Right lobe of liver (tissue), 6 donors: Measurements from ENCODE around the gene TSPOAP1. TPM values are rescaled to one million over a fixed set of nuclear protein-coding genes. Genes with fewer than 3 reads are reported as not detected.

Source experiments
- ATAC-seq, 4 donors: fragments of 200-7000 bp; cut with Tn5 transposase; one replicate each; pipeline ENCODE4 v1.9.1; 2020; ENCODE audit warnings: mild to moderate bottlenecking in 4 of 4, moderate library complexity in 4 of 4
- DNase-seq, 3 donors: peaks; one replicate each; pipeline ENCODE4 v3.0.0-alpha.2; 2020
- H3K27ac ChIP-seq, 3 donors: fragments of 200-600 bp; one replicate each; pipeline ENCODE4 v1.8.0; 2022
- H3K27me3 ChIP-seq, 2 donors: fragments of 200-600 bp; one replicate each; pipeline ENCODE4 v1.8.0; 2022
- H3K36me3 ChIP-seq, 4 donors: fragments of 200-600 bp; sonication (generic) in 1 of 4; one replicate each; pipeline versions ENCODE4 v1.5.1 to v1.8.0; 2017 to 2022; ENCODE audit warnings: control low read depth in 1 of 4
- H3K4me1 ChIP-seq, 4 donors: fragments of 200-600 bp; sonication (generic) in 1 of 4; one replicate each; pipeline versions ENCODE4 v1.5.1 to v1.8.0; 2017 to 2022; ENCODE audit warnings: control low read depth in 1 of 4
- H3K4me3 ChIP-seq, 3 donors: fragments of 200-600 bp; one replicate each; pipeline ENCODE4 v1.8.0; 2022
- H3K9me3 ChIP-seq, 4 donors: fragments of 200-600 bp; sonication (generic) in 1 of 4; one replicate each; pipeline versions ENCODE4 v1.5.1 to v1.8.0; 2017 to 2022; ENCODE audit warnings: control low read depth in 1 of 4
- POLR2A ChIP-seq: fragments of 450-650 bp; IDR thresholded peaks from one replicate; pipeline ENCODE4 v1.6.1; 2017; ENCODE audit warnings: antibody characterized with exemption, mild to moderate bottlenecking
- WGBS: methylation state at CpG from one replicate; pipeline ENCODE4 v1.1.6; 2018; ENCODE audit warnings: low coverage, low lambda C conversion rate; ENCODE audit not compliant: insufficient coverage; ENCODE audit errors: missing lambda C conversion rate; 5-methylcytosine and 5-hydroxymethylcytosine counted together
- intact Hi-C, 2 donors: fragments of 100-400 bp; cut with DNase I; formaldehyde crosslinking; loops; one replicate each; pipeline versions ENCODE4 v1.11.2 to v1.14.1; 2022
- total RNA-seq, 6 experiments: library from RNA; depleted of rRNA in 2 of 6; stranded (reverse); fragments of >200 nt in 2 of 6; fragmentation: NEBNext Ultra II Directional in 3 of 6; extraction: Animal tissue kit (Norgen Biotek cat#: 25700) in 3 of 6; gene quantifications; one replicate each; pipeline versions ENCODE4 v1.1.0 to v1.2.4, GENCODE V29; 2016 to 2023
- TF ChIP-seq, protein P1 (sequence below), 4 donors: fragments of 200-600 bp in 3 of 4; fragments of 450-650 bp in 1 of 4; IDR thresholded peaks; one replicate each; pipeline versions ENCODE4 v1.5.1 to v1.8.0; 2016 to 2022; ENCODE audit warnings: antibody characterized with exemption in 4 of 4, mild to moderate bottlenecking in 2 of 4
- donor health status: DM: no; HTN: yes; CAD: no.
- donor health status: DM: no; HTN: no; CAD: no.
- donor health status: DM: no; HTN: no; CAD: no.
- donor health status: DM: no; HTN: yes; CAD: no.
- donor health status: DM: no; HTN: yes; CAD: no.

The TSPOAP1 gene
- total RNA-seq, 6 experiments from 2014 or later: 0.87 to 8.3 (median 3.8) TPM

DNA sequence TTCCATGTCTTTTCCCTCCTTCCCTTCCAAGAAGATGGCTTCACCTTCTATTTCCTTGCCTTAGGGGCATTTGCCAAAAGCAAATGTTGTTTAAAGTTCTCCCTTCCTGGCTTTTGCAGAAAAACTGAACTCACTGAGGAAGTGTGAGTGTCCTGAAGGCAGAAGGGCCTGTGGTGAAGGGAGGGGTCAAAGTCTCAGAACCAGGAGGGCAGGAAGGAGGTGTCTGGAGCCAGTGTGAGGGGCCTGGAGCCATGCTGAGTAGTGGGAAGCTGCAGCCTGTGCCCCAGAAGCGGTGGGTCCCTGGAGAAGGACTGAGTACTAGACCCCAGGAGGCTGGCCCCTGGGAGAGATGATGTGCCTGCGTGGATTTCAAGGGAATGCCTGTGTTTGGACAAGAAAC, 47.2 kb upstream of the TSPOAP1 start:
- TF ChIP-seq, protein P1, sequence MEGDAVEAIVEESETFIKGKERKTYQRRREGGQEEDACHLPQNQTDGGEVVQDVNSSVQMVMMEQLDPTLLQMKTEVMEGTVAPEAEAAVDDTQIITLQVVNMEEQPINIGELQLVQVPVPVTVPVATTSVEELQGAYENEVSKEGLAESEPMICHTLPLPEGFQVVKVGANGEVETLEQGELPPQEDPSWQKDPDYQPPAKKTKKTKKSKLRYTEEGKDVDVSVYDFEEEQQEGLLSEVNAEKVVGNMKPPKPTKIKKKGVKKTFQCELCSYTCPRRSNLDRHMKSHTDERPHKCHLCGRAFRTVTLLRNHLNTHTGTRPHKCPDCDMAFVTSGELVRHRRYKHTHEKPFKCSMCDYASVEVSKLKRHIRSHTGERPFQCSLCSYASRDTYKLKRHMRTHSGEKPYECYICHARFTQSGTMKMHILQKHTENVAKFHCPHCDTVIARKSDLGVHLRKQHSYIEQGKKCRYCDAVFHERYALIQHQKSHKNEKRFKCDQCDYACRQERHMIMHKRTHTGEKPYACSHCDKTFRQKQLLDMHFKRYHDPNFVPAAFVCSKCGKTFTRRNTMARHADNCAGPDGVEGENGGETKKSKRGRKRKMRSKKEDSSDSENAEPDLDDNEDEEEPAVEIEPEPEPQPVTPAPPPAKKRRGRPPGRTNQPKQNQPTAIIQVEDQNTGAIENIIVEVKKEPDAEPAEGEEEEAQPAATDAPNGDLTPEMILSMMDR (IDR thresholded peaks at IDR 0.05): no peak
- no peak for TF ChIP-seq POLR2A
- intact Hi-C loops: loop anchor here in 1 of 2 donors (10.0 kb wide), 1 partner anchor 51 kb away; the partner anchor contains the start of gene TSPOAP1
- Histone ChIP-seq H3K27ac (no peak overlapping the region), H3K4me1 (peaks cover 0 to 12% (median 7%) of the 10 kb centered on the region in 4 donors), H3K27me3 (no peaks in the 10 kb centered on the region), H3K36me3 (no peaks in the 10 kb centered on the region), H3K4me3 (no peak overlapping the region), H3K9me3 (no peaks in the 10 kb centered on the region)
- no CpG with 5 or more reads among the region's 2 CpGs for WGBS
- ATAC-seq (peak in 1 of 4 donors; percentile 23), DNase-seq (no peak)

DNA sequence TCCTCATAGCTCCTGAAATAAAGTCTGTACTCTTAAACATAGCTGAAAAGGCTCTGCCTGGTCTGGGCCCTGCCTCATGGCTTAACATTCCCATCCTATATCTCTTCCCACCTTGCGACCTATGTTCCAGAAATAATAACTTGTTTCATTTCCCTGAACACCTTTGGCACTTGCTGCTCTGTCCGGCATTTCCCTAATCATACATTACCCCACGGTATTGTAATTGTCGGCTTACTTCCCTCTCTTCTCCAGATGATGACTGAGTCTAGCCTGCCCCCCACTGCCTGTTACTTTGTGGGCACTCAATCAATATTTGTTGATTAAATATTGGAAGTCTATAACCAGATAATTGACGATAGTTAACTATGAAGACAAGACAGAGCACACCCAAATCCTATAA, 46.7 kb upstream of the TSPOAP1 start:
- DNase-seq: no peak
- Histone ChIP-seq H3K4me3 (no peak overlapping the region), H3K27me3 (no peaks in the 10 kb centered on the region), H3K27ac (no peak overlapping the region), H3K9me3 (no peaks in the 10 kb centered on the region), H3K4me1 (peaks cover 0 to 10% (median 5%) of the 10 kb centered on the region in 4 donors), H3K36me3 (no peaks in the 10 kb centered on the region)
- 64% methylated on average over 5 of the region's 5 CpGs for WGBS
- intact Hi-C loops: loop anchor here in 1 of 2 donors (10.0 kb wide), 1 partner anchor 50 kb away; the partner anchor contains the start of gene TSPOAP1
- no peak for TF ChIP-seq POLR2A
- TF ChIP-seq, protein P1 (IDR thresholded peaks at IDR 0.05): no peak
- no peak for ATAC-seq

DNA sequence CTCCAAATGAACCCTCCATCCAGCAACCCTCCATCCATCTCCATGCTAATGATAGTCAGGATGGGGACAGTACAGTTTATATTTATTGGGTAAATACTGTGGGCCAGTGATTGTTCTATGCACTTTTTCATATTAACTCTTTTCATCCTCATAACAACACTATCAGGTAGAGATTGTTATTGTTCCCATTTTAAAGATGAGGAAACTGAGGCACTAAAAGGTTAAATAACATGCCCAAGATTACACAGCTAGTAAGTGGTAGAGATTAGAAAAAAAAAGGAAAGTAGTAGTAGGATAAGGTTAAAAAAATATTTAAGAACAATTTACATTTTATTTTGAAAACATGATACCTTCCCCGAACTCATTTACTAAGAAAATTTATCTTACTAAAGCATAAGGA, 45.3 kb upstream of the TSPOAP1 start:
- Histone ChIP-seq H3K36me3 (no peaks in the 10 kb centered on the region), H3K9me3 (no peaks in the 10 kb centered on the region), H3K27me3 (no peaks in the 10 kb centered on the region), H3K27ac (no peak overlapping the region), H3K4me1 (peaks cover 0 to 17% (median 8%) of the 10 kb centered on the region in 4 donors), H3K4me3 (no peak overlapping the region)
- DNase-seq (no peak), ATAC-seq (no peak)
- no peak for TF ChIP-seq POLR2A
- TF ChIP-seq, protein P1 (IDR thresholded peaks at IDR 0.05): no peak
- 87% methylated on average over 1 of the region's 1 CpG for whole genome bisulfite sequencing
- intact Hi-C loops: loop anchor here in 1 of 2 donors (10.0 kb wide), 1 partner anchor 49 kb away; the partner anchor contains the start of gene TSPOAP1

DNA sequence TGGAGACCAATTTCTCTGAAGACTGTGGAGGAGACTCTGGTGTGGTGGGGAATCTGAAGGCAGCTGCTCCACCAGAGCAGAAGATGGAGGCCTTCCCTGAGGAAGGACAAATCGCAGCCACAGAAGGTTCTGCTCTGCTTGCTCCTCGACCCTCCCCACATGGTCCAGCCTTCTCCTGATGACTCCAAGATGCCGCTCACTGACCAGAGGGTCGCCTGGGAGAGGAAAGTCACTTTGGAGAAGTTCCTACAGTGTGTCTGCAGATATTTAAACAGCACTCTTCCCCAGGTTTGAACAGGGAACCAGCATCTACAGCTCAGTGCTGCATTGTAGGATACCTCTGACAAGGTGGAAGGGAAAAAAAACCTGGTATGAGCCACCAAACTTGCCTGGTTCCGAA, 44.4 kb upstream of the TSPOAP1 start:
- no peaks in the 10 kb centered on the region for H3K9me3 ChIP-seq
- intact Hi-C loops: loop anchor here in 1 of 2 donors (10.0 kb wide), 1 partner anchor 48 kb away; the partner anchor contains the start of gene TSPOAP1
- H3K4me3 ChIP-seq: no peak overlapping the region
- peaks cover 0 to 23% (median 9%) of the 10 kb centered on the region in 4 donors for H3K4me1 ChIP-seq
- H3K27ac ChIP-seq: no peak overlapping the region
- no peak for ATAC-seq
- no peak for TF ChIP-seq POLR2A
- TF ChIP-seq, protein P1 (IDR thresholded peaks at IDR 0.05): no peak
- WGBS: 82% methylated on average over 1 of the region's 5 CpGs
- no peaks in the 10 kb centered on the region for H3K27me3 ChIP-seq
- no peak for DNase-seq
- H3K36me3 ChIP-seq: no peaks in the 10 kb centered on the region
